T1000 (cell line): Measurements from ENCODE around the gene SPHK2.
A peak's percentile ranks its signal among the peaks of the same experiment; 100 is the strongest.
"Not testable (repeated sequence)": the region's sequence is repeated elsewhere in the genome, so short reads cannot be mapped to it uniquely, and the experiment has no call there.

Source experiments
- DNase-seq: peaks from one replicate; lab custom pipeline; 2025; ENCODE audit warnings: mixed read lengths; lab: John Stamatoyannopoulos, UW

Gene SPHK2

DNA sequence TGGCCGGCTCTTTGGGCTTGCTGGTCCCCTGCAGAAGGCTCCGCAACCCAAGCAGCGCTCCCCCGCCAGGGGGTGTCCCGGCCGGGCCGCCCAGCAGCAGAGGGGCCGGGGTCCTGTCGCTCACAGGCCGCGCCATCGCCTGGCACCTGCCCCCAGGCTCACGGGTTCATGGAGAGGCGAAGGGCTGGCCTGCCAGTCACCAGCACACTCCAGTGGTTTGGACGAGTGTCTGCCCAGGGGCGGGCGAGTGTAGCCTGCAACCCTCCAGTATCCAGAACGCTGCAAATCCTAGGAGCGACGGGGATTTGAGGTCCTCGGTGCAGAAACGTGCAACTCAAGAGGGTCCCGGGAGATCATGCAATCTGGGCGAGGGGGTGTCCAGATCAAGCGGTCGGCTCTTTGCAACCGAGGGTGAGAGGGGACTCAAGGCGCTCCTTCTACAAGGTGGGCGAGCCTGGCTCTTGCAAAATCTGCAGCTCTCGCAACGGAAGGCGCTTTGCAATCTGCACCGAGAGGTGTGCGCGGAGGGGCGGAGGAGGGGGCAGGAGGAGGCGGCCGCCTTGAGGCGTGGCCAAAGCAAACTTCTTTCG is 17.6 kb downstream of the SPHK2 start, which contains the start of gene DBP:
Gene DBP, minus strand, starts transcription at position 521 of the 590 bp plus-strand sequence. Its CDS starts 385 bp downstream, at position 136.
- no peak for DNase-seq

- peak; percentile 96 for DNase-seq
Measured at GRCh38 chr19:48637449-48637947, 18.2 kb downstream of the SPHK2 start.

GRCh38 chr19:48637948-48638830 is 18.9 kb downstream of the SPHK2 start:
- DNase-seq, result peak; percentile 58

- no peak for DNase-seq
Measured at GRCh38 chr19:48638831-48639381, 19.6 kb downstream of the SPHK2 start.

GRCh38 chr19:48639483-48640375 is 20.4 kb downstream of the SPHK2 start:
- no peak for DNase-seq

DNA sequence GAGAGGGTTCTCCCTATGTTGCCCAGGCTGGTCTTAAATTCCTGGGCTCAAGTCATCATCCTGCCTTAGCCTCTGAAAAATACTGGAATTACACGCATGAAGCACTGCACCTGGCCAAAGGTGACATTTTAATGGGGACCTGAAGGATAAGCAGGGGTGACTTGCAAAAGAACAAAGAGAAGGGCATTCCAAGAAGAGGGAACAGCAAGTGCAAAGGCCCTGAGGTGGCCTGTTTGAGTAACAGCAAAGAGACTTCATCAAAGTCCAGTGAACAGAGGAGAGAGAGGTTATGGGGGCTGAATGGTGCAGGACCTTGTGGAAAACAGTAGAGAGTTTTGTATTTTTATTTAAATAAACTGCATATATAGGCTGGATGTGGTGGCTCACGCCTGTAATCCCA is 22.5 kb downstream of the SPHK2 start:
- no peak for DNase-seq

GRCh38 chr19:48642862-48643261 is 23.6 kb downstream of the SPHK2 start:
- DNase-seq, result no peak

- no peak for DNase-seq
Measured at GRCh38 chr19:48644355-48644754, 25.0 kb downstream of the SPHK2 start.

DNA sequence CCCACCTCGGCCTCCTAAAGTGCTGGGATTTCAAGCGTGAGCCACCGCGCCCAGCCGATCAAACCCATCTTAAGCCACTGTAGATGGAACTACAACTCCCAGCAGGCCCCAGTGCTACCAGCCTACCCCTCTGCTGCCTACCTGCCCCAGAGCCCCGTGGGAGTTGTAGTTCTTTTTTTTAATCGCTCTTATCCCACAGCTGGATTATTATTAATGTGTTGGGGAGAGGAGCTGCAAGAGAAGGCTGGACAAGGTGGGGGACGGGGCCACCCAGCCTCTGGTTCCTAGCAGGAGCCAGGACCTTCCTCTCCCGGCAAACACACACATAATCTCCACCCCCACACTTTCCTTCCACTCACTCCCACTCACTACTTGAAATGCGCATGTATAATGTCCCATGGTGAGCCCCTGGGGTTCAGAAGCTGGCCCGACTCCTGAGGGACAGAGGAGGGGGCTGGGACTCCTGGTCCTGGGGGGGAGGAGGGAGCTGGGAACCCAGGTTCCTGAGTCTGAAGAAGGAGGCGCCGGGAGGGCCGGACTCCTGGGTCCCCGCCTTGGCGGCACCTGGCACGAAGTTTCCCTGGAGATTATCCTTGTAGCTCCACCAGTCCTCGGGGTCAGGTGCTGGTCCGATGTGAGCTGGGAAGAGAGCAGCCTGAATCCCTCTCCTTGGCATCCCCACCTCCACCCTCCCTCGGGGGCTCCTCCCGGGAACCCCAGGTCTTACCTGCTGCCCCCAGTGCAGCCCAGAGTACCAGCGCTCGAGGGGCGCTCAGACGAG is 25.7 kb downstream of the SPHK2 start:
- DNase-seq, result peak; percentile 35

DNA sequence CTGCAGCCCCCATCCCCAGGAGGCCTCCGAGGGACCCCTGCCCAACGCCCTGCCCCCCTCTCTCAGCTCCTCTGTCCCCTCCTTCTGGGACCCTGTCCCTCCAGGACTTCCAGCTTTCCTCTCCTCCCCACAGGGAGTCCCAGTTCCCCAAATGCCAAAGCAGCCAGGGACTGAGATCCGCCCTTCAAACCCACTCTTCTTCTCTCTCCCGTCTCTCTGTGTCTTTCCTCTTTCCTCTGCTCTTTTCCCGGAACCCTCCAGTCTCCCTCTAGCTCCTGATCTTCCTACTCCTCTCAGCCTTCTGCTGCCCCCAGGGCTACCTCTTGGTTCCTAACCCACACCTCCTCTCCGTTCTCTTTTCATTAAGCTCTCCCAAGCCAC is 26.3 kb downstream of the SPHK2 start:
- DNase-seq, result no peak

GRCh38 chr19:48646001-48646721 is 26.9 kb downstream of the SPHK2 start, which contains the start of gene CA11:
Gene CA11, minus strand, starts transcription at chr19:48646187. Its CDS starts 555 bp downstream, at chr19:48645632.
- peak; percentile 68 for DNase-seq

DNA sequence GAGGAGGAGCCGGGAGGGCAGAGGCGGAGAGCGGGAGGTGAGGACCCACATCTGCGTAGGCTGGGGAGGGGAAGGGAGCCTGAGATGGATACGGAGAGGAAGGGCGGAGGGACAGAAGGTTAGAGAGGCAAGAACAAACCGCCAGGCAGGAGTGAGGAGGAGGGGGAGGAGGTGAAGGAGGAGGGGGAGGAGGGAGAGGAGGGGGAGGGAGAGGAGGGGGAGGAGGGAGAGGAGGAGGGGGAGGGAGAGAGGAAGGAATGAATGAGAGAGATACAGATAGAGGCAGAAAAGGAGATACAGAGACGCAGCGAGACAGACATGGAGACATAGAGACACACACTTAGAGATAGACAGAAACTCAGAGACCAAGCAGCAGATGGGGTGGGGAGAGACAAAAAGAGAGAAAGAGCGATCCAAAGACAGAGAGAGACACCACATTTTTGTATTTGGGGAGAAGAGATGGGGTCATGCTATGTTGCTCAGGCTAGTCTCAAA is 27.5 kb downstream of the SPHK2 start:
- no peak for DNase-seq

GRCh38 chr19:48648134-48648533 is 28.8 kb downstream of the SPHK2 start:
- no peak for DNase-seq

- DNase-seq, result no peak
Measured at GRCh38 chr19:48650974-48651682, 31.8 kb downstream of the SPHK2 start.

DNA sequence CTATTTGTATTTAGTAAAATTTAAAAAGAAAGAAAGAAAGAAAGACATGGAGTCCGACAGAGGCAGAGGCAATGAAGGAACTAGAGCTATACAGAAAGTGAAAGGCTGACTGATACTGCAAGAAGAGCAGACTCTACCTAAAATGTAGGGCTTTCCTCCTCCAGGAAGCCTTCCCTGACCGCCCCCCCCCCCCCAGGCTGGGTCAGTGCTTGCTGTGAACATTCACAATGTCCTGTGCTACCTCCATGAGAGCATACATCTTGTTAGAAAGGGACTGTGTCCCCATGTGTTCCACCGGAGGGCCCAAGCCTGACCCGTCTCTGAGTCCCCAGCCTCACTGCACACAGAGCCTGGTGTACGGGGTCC is 32.4 kb downstream of the SPHK2 start:
- no peak for DNase-seq

DNA sequence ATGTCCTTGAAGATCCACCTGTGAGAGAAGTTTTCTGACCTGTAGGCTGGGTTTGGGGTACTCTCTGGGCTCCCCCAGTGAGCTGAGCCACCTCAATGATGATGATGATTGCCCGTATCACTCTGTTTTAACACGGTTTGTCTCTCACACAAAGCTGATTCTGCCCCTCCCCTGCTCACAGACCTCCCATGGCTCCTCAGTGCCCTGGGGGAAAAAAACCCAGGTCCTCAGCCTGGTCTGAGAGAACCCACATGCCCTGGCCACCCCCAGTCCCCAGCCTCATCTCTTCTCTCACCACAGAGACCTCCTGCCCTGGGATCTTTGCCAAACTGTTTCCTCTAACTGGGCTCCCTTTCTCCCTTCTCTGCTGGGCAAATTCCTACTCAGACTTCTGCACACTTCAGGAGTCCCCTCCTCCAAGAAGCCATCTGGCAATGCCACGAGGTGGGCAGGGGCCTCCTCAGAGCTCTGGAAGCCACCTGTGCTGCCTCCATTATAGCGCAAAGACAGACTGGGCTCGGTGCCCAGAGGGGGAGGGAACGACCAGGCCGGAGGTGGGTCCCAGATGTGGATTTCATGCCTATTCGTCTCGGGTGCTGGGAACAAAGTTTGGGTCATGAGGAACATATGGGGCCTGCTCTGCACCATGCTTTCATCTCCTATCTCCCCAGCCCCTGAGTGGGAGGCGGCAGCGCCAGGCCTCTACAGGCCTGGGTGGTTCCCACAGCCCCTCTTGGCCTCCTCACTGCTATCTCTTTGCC is 35.2 kb downstream of the SPHK2 start:
- DNase-seq, result no peak

- DNase-seq, result peak; percentile 47
Measured at GRCh38 chr19:48656840-48657474, 37.7 kb downstream of the SPHK2 start.

DNA sequence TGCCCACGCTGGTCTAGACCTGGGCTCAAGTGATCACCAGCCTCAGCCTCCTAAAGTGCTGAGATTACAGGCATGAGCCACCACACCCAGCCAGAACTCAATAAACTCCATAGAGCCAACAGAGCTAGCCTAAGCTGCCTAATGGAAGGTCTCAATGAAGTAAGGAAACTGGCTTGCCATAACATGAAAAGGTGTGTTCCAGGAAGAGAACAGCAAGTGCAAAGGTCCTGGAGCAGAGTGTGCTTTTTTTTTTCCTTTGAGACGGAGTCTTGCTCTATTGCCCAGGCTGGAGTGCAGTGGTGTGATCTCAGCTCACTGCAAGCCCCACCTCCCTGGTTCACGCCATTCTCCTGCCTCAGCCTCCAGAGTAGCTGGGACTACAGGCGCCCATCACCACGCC is 38.5 kb downstream of the SPHK2 start:
- DNase-seq, result not testable (repeated sequence)
